Subcutaneous abdominal adipose tissue (tissue), 5 donors: ENCODE data around the gene THEM4.

Source experiments
- H3K27ac ChIP-seq: one replicate; pipeline ENCODE4 v1.7.0; 2013; ENCODE audit warnings: low read depth, mild to moderate bottlenecking, inconsistent platforms, low read length, moderate library complexity
- H3K27me3 ChIP-seq, 5 donors: one replicate each; pipeline ENCODE4 v1.7.0; 2013; ENCODE audit warnings: low read length in 5 of 5, inconsistent platforms in 1 of 5; ENCODE audit not compliant: control insufficient read depth in 5 of 5, insufficient read depth in 4 of 5
- H3K36me3 ChIP-seq, 5 donors: one replicate each; pipeline ENCODE4 v1.7.0; 2013; ENCODE audit warnings: low read length in 5 of 5; ENCODE audit not compliant: control insufficient read depth in 5 of 5, insufficient read depth in 5 of 5
- H3K4me1 ChIP-seq, 5 donors: one replicate each; pipeline ENCODE4 v1.7.0; 2013; ENCODE audit warnings: low read length in 5 of 5, mild to moderate bottlenecking in 3 of 5, moderate library complexity in 1 of 5; ENCODE audit not compliant: control insufficient read depth in 5 of 5, insufficient read depth in 5 of 5
- H3K4me3 ChIP-seq, 5 donors: one replicate each; pipeline ENCODE4 v1.7.0; 2013; ENCODE audit warnings: low read length in 5 of 5, low read depth in 1 of 5
- H3K9ac ChIP-seq, 5 donors: one replicate each; pipeline ENCODE4 v1.7.0; 2013; ENCODE audit warnings: low read length in 5 of 5, mild to moderate bottlenecking in 4 of 5, moderate library complexity in 3 of 5
- H3K9me3 ChIP-seq, 5 donors: one replicate each; pipeline ENCODE4 v1.7.0; 2013; ENCODE audit warnings: low read length in 5 of 5; ENCODE audit not compliant: control insufficient read depth in 5 of 5
- donor health status: healthy.
- donor health status: healthy.
- donor health status: healthy.
- donor health status: healthy.
- donor health status: healthy.

THEM4 gene

DNA sequence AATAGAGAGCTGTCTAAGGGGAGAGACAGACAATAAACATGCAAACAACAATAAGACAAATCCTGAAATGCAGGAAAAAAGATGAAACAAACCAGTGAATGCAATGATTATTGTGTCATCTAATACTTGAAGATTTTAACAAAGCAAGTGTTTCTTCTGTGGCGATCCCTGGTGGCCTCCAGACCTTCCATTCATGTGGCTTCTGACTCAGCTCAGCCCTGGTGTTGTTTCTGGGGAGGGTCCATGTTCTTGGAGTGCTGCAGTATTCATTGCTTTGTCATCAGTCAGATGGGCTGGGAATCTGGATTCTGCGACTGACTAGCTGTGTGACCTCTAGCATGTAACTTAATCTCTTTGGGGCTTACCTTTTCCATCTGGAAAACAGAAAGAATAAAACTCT is 68.2 kb downstream of the THEM4 start:
- no peak overlapping the region for H3K9ac ChIP-seq
- H3K4me3 ChIP-seq = no peak overlapping the region
- H3K9me3 ChIP-seq = no peaks in the 10 kb centered on the region
- H3K27ac ChIP-seq = no peak overlapping the region
- no peaks in the 10 kb centered on the region for H3K36me3 ChIP-seq
- peaks cover 3 to 24% (median 22%) of the 10 kb centered on the region in 5 donors for H3K27me3 ChIP-seq
- H3K4me1 ChIP-seq = peaks cover 0 to 27% (median 16%) of the 10 kb centered on the region in 5 donors

DNA sequence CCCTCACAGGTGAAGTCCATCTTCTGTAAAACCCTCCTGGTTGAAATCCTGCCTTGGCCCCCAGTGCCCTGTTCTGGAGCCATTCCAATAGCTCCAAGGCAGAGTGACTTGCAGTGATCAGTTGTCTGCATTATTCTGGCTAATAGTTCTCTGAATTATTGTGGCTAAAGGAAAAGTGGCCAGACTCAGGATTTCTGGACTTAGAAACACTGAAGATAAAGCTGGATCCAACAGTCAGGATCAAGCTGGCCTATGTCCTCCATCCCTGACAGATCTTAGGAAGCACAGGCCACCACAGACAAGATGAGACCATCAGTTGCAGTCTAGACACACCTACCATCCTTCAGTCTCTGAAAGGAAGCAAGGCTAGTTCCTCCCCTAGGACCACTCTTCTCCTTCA is 68.9 kb downstream of the THEM4 start:
- Histone ChIP-seq H3K9ac (no peak overlapping the region), H3K9me3 (no peaks in the 10 kb centered on the region), H3K4me3 (no peak overlapping the region), H3K36me3 (no peaks in the 10 kb centered on the region), H3K27ac (no peak overlapping the region), H3K4me1 (peaks cover 0 to 27% (median 16%) of the 10 kb centered on the region in 5 donors), H3K27me3 (peaks cover 3 to 24% (median 22%) of the 10 kb centered on the region in 5 donors)

DNA sequence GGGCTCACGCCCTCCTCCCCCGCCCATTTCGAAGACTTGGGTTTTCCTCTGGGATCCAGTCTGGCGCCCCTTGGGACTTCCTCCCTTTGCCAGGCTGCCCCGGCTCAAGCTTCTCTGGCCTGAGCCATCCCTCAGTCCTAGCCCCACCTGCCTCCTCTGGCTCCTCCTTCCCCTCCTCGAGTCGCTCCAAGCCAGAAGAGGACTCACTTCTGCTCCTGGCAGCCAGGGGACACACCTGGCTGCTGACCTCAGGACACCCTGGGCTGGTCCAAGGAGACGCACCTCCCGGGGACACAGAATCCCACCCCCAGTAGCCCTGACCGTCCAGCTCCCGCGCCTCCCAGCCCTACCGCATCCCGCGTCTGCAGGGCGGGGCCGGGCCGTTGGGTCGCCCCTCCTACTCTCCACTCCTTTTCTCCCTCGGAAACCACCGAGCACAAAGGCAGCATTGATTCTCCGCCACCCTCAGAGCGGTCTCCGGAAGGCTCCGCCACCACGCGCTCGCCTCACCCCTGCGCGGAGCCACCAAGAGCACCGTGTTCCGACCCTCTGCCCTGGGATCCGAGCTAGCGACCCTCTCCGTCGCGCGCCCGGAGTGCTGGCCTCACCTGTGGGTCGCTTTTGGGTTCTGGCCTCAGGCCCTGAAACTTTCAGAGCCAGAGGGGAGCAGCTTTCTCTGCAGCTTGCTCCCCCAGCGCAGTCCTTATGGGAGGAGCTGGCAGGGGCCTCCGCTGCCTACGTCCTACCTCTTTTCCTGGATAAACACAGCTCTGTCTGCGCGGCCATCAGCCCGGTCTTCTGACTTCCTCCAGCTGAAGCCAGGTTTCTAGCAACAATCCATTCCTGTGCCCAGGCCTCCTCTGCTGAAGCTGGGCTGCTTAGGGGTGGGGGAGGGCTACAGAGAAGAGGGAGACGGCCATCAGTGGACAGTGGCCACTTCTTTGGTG is 69.6 kb downstream of the THEM4 start, which contains the start of gene C2CD4D:
Gene C2CD4D, minus strand, starts transcription at position 364 of the 947 bp plus-strand sequence. CDS start 831 bp downstream, outside the sequence.
- Histone ChIP-seq H3K4me1 (peaks cover 0 to 27% (median 16%) of the 10 kb centered on the region in 5 donors), H3K27me3 (peaks cover 3 to 24% (median 22%) of the 10 kb centered on the region in 5 donors), H3K27ac (no peak within 1 kb of the TSS), H3K36me3 (no peaks in the 10 kb centered on the region), H3K9me3 (no peaks in the 10 kb centered on the region), H3K9ac (peak within 1 kb of the TSS in 1 of 5 donors; percentile 7), H3K4me3 (peak within 1 kb of the TSS; percentile 31 to 57 (median 45))

DNA sequence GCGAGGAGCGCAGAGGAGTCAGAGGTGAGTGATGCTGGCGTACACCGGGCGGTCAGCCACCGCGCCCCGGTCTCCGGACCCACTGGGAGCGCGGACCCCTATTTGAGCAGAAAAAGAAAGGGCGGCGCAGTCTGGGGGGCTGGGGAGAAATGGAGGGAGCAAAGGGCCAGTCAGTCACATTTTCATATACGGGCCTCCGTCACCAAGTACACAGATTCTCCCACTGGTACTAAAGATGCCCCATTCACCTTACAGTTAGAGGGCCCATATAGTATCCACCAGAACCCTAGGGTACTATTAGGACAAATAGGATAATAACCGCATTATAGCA is 70.3 kb downstream of the THEM4 start:
- Histone ChIP-seq H3K9ac (peak overlapping the region in 1 of 5 donors; percentile 7), H3K9me3 (no peaks in the 10 kb centered on the region), H3K27ac (no peak overlapping the region), H3K36me3 (no peaks in the 10 kb centered on the region), H3K27me3 (peaks cover 3 to 24% (median 22%) of the 10 kb centered on the region in 5 donors), H3K4me3 (peak overlapping the region in 4 of 5 donors; percentile 42 to 57 (median 50)), H3K4me1 (peaks cover 0 to 27% (median 16%) of the 10 kb centered on the region in 5 donors)

DNA sequence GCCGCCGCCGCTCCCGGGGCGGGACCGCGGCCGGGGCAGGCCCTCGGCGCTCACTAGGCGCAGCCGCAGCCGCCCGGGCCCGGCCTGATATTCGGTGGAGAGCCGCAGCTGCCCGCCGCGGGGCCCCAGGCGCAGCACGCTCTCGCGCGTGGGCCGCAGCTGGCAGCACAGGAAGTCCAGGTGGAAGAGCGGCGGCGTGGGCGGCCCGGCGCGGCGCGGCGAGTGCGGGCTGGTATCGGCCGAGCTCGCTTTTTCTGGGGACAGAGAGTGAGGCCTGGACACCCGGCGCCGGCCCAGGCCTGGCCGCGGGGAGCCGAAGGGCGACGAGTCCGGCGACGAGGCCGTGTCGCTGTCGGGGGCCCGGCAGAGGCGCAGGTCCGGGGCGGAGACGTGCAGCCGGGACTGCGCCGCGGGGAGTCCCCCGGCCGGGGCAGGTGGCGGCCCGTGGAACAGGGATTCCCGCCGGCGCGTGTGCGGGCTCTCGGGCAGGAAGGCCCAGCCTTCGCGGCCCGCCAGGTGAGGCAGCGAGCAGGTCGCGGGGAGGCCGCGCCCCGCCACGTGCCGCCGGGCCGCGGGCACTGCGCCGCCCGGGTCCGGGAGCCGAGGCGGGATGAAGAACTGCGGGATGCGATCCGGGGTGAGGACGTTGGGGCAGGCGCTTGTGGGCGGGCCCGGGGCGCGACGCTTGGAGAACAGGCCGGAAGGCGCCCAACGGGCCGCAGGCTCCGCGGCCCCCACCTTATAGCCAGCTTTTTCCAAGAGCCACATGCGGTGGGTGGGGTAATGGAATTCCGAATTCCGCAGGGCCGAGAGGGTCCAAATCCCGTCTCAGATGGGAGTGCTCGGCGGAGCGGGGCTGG is 70.9 kb downstream of the THEM4 start:
- no peak overlapping the region for H3K27ac ChIP-seq
- peaks cover 3 to 24% (median 22%) of the 10 kb centered on the region in 5 donors for H3K27me3 ChIP-seq
- H3K9ac ChIP-seq = peak overlapping the region in 1 of 5 donors; percentile 7
- peaks cover 0 to 27% (median 16%) of the 10 kb centered on the region in 5 donors for H3K4me1 ChIP-seq
- H3K4me3 ChIP-seq = peak overlapping the region in 4 of 5 donors; percentile 42 to 57 (median 50)
- no peaks in the 10 kb centered on the region for H3K36me3 ChIP-seq
- H3K9me3 ChIP-seq = no peaks in the 10 kb centered on the region

DNA sequence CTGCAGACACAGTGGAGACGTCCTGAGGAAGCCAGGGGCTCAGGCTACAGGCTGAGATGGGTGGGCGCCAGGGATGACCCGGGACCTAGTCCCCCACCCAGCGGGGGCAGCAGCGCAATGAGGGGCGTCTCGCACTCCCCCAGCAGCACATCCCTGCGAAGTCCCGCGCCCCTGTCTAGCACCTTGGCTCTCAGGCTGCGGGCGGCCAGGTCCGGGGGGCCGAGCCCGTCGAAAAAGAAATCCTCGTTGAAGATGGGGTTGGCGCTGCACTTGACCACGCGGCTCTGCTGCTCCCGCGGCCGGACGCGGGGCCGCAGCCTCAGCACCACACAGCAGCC is 71.5 kb downstream of the THEM4 start:
- Histone ChIP-seq H3K36me3 (no peaks in the 10 kb centered on the region), H3K4me3 (peak overlapping the region in 2 of 5 donors; percentile 45 to 57), H3K9ac (no peak overlapping the region), H3K27ac (no peak overlapping the region), H3K9me3 (no peaks in the 10 kb centered on the region), H3K27me3 (peaks cover 3 to 24% (median 22%) of the 10 kb centered on the region in 5 donors), H3K4me1 (peaks cover 0 to 28% (median 18%) of the 10 kb centered on the region in 5 donors)

DNA sequence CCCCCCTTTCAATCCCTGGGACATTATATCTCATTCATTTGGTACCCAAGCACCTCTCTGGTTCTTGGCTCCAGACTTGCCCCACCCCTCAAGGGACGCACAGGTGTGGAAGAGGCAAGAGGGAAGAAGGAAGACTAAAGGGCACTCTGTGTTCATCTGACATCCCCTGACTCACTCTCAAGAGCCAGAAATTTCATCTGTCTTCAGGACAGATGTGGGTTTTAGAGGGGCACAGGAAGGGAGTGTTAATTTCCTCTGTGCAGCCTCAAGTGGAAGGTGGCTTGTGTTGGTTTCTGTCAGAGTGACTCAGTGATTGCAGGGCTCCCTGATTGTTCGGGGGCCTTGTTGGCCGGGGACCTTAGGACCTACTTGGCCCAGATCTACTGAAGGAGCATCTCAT is 72.1 kb downstream of the THEM4 start:
- Histone ChIP-seq H3K4me1 (peaks cover 0 to 35% (median 24%) of the 10 kb centered on the region in 5 donors), H3K9me3 (no peaks in the 10 kb centered on the region), H3K36me3 (no peaks in the 10 kb centered on the region), H3K9ac (no peak overlapping the region), H3K27ac (no peak overlapping the region), H3K4me3 (no peak overlapping the region), H3K27me3 (peaks cover 3 to 24% (median 22%) of the 10 kb centered on the region in 5 donors)

DNA sequence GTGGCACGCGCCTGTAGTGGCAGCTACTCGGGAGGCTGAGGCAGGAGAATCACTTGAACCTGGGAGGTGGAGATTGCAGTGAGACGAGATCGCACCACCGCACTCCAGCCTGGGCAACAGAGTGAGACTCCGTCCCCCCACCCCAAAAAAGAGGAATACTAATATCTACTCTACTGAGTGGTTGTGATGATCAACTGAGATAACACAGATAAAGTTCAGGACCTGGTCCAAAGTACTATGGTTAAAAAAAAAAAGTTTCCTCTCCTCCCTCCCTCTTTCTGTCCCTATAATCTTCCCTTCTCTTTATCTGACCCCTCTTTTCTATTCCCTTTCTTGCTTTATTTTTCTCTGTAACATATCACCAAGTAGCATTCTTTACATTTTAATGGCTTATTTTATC is 73.7 kb downstream of the THEM4 start:
- H3K4me3 ChIP-seq = no peak overlapping the region

DNA sequence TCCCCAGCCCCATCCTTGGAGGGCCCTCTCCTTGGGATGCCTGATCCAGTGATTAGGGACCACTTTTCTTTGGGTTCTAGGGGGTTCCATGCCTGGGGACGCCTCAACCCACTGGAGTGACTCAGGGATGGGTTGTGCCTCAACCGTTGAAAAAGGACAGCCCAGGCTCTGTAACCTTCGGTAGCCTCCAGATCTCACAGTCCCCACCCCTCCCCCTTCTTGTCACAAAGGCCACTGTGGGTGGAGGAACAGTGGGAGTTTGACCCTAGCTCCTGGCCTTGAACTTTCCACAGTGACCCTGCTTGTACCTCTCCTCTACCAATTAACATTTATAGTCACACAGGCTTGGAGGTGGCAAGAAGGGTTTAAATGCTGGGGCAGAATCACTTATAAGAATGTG is 75.1 kb downstream of the THEM4 start:
- no peaks in the 10 kb centered on the region for H3K36me3 ChIP-seq
- H3K4me1 ChIP-seq = peaks cover 0 to 45% (median 33%) of the 10 kb centered on the region in 5 donors
- H3K27me3 ChIP-seq = peaks cover 0 to 17% (median 12%) of the 10 kb centered on the region in 5 donors
- H3K27ac ChIP-seq = no peak overlapping the region
- H3K4me3 ChIP-seq = no peak overlapping the region
- H3K9ac ChIP-seq = no peak overlapping the region
- H3K9me3 ChIP-seq = no peaks in the 10 kb centered on the region

More for the DNA sequence above, 73.7 kb downstream of the THEM4 start:
- Histone ChIP-seq H3K27me3 (peaks cover 3 to 24% (median 22%) of the 10 kb centered on the region in 5 donors), H3K9ac (no peak overlapping the region), H3K27ac (no peak overlapping the region), H3K36me3 (no peaks in the 10 kb centered on the region), H3K4me1 (peaks cover 0 to 47% (median 38%) of the 10 kb centered on the region in 5 donors), H3K9me3 (no peaks in the 10 kb centered on the region)
